GM21447 (cell line): ENCODE measurements around the gene C1QL2.

Source experiments
- ATAC-seq: cut with Tn5 transposase; IDR thresholded peaks from one replicate; pipeline ENCODE4 v1.9.1; 2021; ENCODE audit not compliant: unreplicated experiment

The C1QL2 gene

DNA sequence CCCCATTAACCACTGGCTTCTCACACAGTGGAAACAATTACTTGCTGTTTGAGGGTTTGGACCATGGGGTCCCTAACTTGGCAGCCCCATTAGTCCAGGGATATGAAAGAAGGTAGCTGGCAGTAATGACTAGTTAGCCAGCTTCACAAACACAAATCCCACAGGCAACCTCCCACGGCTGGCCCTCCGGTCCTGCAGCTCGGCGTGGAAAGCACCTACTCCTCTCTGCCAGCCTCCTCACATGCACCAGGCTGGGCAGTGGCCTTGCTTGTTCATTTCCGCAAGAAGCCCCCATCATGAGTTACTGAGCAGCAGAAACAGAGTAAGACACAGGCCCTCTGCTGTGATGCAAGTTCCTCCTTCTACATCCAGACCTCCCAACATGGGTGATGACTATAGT, 13.7 kb downstream of the C1QL2 start:
- no peak for ATAC-seq

DNA sequence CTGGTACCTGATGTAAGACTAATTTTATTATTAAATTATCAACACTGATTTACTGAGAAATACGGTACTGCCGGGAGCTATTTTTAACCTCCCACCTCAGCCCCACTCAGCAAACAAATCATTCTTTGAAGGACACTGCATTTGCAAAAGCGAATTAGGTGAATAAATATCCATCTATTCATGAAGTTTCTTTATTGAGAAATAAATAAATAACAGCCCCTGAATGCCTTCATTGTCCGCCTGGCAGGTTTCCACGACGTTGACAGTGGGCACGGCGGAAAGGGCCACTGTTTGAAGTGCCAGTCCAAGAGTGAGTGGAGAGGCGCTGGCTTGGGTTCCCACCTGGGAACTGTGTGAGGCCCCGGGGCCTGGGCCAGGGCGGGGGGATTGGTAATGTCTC, 15.7 kb downstream of the C1QL2 start:
- ATAC-seq: no peak

DNA sequence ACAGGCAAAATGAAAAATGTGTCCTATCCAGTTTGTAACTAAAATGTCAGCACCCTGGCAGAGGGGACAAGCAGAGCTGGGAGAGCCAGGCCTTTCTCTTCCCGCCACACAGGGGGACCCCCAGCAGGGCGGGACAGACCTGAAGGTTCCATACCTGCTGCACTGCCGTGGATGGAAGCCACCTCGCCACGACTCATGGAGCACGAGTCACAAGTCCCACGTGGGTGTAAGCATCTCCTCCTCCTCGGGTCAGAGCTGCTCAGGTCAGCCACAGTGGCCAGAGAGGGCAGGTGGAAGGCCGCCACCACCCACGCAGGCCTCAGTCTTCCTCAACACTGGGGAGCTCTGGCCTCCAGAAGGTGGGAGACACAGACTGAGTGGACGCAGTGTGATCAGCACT, 21.0 kb downstream of the C1QL2 start:
- ATAC-seq: no peak

DNA sequence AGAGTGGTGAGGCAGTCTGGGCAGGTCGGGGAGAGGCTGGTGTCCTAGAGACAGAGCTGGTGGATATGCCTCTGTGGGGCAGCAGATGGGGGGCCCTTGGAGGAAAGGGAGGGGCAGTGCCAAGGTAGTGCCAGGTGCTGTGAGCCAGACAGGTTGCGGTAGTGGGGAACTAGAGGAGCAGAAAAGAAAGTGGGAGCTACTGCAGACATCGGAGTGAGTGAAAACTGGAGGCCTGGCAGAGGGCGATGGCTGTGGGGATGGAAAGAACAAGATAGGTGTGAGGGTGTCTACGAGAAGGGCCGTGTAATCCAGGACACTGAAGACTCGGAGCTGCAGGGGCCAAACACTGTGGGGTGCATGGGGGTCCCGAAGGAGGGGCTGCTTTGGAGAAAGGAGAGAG, 21.7 kb downstream of the C1QL2 start:
- no peak for ATAC-seq

DNA sequence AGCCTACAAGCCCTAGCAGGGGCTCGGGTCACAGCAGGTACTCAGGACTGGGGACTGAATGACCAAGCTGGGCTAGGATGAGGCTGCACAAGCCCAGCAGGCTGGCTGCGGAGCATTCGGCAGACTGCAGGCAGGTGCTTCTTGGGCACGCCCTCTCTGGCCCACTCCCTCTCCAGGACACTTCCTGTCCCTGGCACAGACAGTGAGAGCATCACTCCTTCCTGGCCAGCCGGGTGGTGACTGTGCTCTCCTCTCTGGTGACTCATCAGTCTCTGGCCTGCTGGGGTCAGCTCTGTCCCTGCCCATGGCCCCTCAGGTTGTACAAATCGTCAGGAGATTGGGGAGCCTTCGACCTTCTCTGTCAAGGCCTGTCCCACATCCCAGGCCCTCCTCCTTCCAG, 22.5 kb downstream of the C1QL2 start:
- no peak for ATAC-seq

DNA sequence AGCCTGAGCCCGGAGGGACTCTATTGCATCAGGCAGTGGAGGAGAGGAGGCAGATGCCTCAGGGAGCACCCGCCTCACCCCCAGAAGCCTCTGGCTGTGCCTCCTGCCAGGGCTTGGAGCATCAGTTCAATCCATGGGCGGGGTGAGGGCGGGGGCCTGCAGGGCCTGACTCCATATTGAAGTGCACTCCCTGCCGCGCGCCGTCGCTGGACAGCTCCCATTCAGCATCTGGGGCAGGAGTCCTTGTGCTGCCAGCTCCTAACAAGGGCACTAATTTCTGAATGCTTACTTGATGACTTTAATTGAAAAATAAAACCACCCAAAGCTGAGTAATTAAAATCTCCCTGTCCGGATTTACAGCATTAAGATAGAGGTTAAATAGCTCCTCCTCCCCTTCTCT, 23.8 kb downstream of the C1QL2 start:
- ATAC-seq: no peak

DNA sequence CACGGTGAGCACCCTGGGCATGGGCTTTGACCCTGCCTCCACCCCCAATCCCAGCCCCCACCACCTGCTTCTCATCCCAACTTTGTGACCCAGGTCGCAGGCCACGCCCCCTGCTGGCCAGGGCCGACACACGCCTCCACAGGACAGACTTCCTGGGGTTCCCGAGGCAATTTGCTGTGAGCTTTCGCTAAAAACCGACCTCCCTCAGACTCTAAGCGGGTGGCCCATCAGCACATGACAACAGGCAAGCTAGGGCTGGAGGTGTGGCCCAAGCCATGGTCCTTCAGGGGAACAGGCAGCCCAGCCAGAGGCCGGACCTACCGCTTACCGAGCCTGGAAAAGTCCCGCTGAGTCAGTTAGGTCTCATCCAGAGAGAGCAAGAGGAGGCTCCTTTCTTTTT, 31.9 kb downstream of the C1QL2 start:
- no peak for ATAC-seq

DNA sequence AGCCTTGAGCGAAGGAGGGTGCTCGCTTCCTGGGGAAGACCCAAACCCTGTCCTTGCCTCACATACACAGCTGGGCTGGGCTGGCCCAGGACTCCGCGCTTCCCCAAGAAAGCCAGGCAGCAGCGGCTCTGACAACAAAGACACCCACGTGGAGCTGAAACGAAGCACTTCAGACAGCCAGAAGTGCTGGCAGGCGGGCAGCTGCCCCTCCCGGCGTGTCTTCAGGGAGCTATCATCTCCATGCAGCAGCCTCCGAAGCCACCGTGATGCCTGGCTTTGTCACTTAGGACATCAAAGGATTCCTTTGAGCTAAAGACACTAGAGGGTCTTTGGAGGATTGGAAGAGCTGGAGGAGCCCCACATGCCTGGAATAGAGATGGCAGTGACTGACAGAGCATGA, 35.2 kb downstream of the C1QL2 start:
- no peak for ATAC-seq

DNA sequence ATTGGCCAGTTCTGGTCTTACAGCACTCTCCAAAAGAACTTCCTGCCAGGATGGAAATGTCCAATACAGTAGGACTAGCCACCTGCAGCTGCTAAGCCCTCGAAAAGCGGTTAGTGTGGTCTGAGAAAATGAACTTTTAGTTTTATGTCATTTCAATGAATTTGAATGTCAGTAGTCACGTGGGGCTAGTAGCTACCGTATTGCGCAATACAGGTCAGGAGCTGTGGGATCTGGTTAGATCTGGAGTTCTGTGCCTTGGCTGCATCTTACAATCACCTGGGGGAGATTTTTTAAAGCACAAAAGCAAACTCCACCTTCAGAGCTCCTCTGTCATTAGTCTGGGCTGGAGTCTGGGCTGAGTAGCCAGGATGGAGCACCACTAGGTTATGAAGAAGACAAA, 35.9 kb downstream of the C1QL2 start:
- ATAC-seq: no peak

DNA sequence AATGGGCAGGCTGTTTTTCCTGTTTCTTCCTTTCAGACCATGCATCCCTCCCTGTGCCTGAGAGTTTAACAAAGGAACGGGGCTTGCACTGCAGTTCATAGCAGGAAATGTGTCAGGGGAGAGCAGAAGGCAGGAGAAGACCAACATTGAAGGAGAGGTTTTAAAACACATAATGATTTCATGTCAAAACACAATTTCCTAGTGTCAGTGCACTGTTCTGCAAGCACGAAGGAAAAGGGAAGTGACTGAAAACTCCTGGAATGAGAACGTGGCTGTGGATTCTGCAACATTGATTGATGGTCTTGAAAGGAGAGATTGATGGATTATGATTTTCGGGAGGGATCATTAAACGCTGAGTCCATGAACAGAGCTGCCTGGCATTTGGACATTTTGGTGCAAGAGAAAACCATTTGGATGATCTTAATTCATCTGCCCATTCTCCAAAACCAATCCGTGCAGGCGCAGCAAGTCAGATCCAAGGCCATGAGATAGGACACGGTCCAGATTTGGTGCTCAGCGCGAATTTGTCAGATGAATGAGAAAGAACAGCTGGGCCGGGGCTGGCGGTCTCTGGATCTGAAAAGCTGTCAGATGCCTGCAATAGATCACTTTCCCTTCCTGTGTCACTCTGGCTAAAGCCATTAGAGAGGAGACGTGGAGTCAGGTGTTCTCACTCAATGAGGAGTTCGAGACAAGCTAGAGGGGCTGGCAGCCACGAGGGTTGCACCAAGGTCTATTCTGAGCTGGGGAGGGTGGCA, 38.4 kb downstream of the C1QL2 start:
- no peak for ATAC-seq

DNA sequence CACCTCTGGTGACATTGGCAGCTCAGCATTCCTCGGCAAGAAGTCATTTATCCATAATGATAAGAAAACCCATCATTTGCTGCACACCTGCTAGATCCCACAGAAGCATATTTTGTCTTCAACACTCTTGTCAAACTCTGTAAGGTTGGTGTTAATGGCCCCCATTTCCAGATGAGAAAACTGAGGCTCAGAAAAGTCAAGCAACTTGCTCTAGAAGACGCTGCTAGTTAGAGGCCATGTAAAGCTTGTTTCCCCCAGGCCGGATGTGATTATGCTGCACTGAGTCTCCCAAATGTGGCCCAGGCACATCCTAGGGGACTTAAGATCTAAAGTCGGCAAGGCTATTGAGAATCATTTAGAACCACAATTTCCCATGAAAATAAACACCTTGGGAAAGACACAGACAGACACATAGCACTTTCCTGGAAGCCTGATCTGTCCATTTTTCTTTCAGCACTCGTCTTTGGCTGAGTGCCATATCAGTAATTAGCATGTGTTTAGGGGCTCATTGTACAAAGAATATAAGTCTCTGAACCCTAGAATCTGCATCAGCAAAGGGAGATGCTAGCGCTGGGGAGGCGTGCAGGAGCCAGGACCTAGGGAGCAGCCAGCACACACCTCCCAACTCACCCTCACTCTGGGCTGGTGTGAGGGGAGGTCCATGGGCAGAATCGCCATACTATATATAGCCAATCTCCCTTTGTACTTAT, 39.3 kb downstream of the C1QL2 start:
- ATAC-seq: no peak

DNA sequence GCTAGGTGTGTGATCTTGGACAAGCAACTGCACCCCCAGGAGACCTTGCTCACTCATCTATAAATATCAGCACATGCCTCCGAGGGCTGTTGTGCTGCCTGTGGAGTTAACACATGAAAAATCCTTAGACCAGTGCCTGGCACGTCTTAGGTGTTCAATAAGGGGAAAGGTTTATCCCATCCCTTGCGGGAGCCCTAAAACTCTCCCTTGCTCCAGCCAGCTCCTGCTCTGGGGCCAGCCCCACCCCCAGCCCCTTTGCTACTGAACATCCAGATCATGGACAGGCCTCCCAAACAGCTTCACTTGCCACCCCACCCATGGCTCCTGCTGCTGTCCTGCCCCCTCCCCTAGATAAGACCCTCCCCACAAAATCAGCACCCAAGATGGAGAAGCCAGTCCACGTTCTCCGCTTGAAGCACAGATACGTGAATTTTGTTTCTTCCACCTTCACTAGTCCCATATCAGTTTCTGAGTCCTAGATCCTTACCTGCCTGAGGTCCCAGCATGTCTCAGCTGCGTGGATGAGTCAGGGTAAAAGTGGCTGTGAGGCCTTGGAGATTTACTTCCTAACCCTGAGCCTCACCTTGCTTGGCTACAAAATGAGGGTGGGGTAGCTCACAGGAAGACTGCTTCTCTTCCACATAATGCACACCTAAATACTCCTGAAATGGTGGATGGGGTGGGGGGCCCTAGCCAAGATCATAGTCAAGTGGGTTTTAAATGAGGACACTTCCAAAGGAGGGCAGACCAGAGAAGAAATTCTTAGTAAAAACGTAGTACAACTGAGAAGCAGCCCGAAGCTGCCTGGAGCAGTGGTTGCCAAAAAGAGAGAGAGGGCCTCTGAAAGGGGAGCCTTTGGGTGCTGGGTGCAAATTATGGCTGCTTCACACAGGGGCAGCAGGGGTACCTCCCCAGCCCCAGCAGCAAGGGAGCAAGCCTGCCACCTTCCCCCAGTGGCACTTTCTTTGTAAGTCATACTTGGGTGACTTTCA, 40.4 kb downstream of the C1QL2 start:
- no peak for ATAC-seq

DNA sequence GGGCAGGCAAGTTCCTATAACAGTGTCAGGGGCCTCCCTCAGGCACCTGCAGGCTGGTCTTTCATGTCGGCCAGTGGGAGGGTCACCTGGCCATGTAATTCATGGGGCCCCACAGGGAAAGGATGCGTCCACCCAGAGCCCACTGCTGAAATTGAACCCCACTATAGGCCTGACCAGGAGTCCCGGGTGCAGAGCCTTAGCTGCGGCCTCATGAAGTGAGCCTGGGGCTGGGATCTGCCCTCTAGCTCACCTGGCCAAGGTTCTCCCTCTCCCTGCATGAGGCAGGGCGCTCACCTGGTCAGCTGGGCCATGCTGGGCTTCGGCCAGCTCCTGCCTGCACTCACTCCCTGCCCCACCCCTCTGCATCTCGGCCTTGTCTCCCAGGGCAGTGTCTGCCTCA, 41.1 kb downstream of the C1QL2 start:
- no peak for ATAC-seq

DNA sequence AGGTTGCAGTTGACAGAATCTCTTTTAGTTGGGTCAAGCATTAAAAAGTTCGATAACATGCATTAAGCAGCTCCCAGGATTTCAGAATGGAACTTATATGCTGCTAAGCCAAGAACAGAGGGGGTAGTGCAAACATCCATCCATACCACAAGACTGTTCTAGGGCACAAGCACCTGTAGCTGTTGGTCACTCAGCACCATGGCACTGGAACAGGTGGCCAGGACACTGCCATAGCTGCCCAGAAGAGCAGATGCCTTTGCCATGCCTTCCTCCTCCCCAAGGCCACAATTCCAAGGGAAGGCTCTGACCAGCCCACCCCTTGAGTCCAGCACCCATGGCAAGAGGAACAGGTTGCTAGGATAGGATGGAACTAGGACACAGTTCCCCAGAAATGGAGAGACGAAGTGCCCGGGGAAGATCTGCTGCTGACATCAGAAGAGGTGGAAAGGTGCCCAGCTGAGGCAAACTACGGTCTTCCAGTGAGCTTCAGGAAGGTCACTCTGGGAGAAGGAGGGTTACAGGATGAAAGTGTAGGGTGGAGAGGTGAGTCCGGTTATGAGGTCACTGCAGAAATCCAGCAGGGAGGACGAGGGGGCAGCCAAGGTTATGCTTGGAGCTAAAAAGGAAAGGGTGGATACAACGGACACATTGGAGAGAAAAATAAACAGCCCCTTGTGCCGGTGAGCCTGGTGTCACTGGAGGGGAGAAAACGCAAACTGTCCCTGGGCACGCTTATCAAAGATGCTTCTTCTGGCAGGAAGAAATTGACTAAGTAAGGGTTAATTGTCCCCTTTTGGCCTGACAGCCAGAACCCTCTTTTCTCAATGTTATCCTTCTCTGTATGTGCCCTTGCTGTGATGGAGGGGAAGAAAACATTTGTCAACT, 41.9 kb downstream of the C1QL2 start:
- ATAC-seq: no peak

DNA sequence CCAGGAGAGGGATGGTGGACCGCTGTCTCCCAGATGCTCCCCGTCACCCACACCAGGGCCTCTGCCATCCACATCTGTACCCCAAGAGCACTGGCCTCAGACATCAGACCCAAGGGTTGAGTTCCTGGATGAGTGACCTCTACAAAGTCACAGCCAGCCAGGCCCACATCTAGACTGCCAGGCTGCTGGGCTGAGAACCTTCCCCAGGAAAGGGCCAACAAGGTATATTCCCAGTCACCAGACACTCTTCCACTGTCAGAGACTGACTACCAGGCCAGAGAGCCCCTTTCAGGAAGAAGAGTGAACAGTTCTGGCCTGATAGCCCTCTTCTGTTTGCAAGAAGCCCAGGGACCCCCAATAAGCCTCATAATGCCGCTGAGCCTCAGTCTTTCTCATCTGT, 44.3 kb downstream of the C1QL2 start:
- ATAC-seq: no peak

DNA sequence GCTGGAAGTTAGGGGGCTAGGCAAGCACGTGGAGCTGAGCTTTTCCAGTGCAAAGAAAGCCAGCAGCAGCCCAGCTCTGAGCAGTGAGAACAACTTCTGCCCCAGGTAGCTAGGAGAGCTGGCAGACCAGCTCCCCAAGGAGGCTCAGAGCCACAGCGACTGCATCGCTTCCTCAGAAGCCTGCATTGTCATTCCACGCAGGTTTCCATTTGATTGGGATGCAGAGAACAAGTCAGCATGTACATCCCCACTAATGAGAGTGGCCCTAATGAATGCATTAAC, 45.1 kb downstream of the C1QL2 start:
- no peak for ATAC-seq

DNA sequence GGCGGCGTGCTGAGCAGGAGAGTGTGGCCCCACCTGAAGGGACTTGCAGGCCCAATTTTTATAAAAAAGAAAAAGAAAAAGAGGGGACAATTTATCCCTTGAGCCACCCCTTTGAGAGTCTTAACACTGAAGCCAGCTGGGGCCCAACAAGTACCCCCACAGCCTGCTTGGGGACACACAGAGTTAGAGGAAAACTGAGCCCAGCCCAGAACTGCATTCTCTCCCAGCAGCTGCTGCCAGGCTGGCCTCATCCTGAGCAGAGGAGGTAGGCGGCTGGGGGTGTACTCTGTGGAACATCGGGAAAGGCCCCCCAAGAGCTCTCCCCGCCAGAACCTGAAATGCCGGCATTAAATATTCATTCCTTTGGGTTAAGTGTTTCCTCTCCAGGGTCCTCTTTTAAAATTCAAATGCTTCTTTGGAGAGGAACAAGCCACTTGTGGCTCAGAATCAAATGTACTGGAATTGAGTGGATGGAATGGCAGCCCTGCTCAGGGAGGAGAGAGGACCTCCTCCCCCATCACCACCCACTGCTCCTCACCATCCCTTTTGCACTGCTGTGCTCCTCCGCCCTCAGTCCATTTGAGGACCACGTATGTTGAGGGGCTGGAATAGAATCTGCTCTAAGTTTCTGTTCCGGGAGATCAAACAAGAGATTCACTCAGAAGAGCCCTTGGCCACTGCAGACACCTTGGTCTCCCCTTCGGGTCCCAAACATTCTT, 45.6 kb downstream of the C1QL2 start:
- ATAC-seq: no peak

DNA sequence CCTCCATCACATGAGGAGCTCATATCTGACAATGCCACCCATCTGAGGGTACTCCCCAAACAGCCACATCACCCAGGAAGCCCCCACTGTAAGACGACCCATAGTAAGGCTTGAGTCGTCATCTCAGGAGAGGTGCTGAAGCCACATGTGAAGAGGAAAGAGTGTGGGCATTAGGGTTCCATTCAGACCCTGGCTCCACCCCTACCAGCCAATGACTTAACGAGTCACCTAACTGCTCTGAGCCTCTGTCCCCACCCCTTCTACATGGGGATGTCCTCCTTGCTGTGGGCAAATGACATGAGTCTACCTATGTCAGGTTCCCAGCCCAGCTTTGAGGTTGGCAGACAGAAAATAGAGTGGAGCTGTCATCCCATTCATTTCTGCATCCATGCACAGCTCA, 46.3 kb downstream of the C1QL2 start:
- no peak for ATAC-seq

DNA sequence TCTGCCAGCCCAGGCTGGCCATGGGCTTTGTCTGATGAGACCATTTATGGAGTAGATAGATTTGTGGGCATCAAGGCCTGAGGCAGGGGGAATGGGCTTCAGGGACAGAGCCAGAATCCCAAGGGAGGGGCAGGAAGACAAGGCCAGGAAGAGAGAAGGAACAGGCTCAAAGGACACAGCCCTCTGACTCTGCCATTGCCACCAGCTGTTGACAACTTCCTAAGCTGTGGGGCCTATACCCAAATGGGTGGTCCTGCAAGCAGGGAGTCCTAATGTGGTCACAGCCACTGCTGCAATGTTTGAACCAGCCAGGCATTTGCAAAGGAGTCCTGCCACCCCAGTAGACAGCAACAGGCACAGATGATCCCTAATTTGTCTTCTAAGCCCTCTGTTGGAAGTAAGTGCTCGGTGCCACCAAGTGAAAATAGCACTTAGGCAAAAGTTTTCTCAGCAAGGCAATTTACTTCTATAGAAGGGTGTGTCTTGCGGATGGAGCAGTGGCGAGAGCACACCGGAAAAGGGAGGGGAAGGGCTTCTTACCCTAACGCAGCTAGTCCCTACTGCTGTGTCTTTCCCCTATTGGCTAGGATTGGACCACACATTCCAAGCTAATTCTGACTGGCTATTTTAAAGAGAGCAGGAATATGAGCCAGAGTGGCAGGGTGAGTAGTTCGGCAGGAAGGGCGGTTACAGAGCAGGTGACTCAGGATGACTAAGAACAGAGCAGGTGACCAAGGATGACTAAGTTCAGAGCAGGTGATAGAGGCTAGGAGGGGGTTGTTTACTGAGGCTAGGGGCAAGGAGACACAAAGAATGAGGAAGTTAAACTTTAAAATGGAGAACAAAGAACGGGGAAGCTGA, 47.2 kb downstream of the C1QL2 start:
- no peak for ATAC-seq
